IMR-90 (cell line): ENCODE data around the gene CAMKMT. TPM values are rescaled to one million over a fixed set of nuclear protein-coding genes. Genes with fewer than 3 reads are reported as not detected.

Experiments
- ATAC-seq: fragments of 200-7000 bp; cut with Tn5 transposase; 2 replicates; pipeline ENCODE4 v1.9.1; 2020; ENCODE audit warnings: low read depth, mild to moderate bottlenecking, moderate library complexity
- BruUV-seq: library from RNA; stranded (reverse); fragments of 400-500 nt; replicated peaks from 2 replicates; lab custom pipeline; 2021; lab: Mats Ljungman, UMichigan
- CTCF ChIA-PET: fragments of 300-600 bp; formaldehyde crosslinking; extraction: SDS; loops from one replicate; lab custom pipeline; 2021; ENCODE audit warnings: antibody characterized with exemption; lab: Yijun Ruan, JAX
- POLR2A ChIA-PET: fragments of 300-600 bp; sonication (Branson Sonifier 250); formaldehyde crosslinking; loops from one replicate; lab custom pipeline; 2022; ENCODE audit warnings: antibody characterized with exemption; ENCODE audit not compliant: unreplicated experiment; lab: Charles Lee
- DNase-seq: peaks from one replicate; pipeline ENCODE4 v3.0.0; 2013
- H2AFZ ChIP-seq: replicated peaks from 2 replicates; pipeline ENCODE3; 2013; ENCODE audit warnings: low read length, mild to moderate bottlenecking; ENCODE audit not compliant: poor library complexity
- H2AK5ac ChIP-seq: 2 replicates; pipeline ENCODE4 v1.6.1; 2013; ENCODE audit warnings: low read depth, low read length, inconsistent platforms
- H2AK9ac ChIP-seq: replicated peaks from 2 replicates; pipeline ENCODE3; 2013; ENCODE audit warnings: mild to moderate bottlenecking, low read depth, low read length, moderate library complexity; ENCODE audit not compliant: poor library complexity
- H2BK120ac ChIP-seq: 2 replicates; pipeline ENCODE4 v1.6.1; 2013; ENCODE audit warnings: low read depth, low read length, inconsistent platforms
- H2BK15ac ChIP-seq: 3 replicates; pipeline ENCODE4 v1.6.1; 2013; ENCODE audit warnings: low read depth, low read length, inconsistent platforms
- H2BK20ac ChIP-seq: 2 replicates; pipeline ENCODE4 v1.6.1; 2013; ENCODE audit warnings: low read depth, mild to moderate bottlenecking, inconsistent platforms, low read length, moderate library complexity
- H2BK5ac ChIP-seq: 2 replicates; pipeline ENCODE4 v1.6.1; 2013; ENCODE audit warnings: mild to moderate bottlenecking, low read depth, low read length, inconsistent platforms; ENCODE audit not compliant: poor library complexity, severe bottlenecking
- H3K14ac ChIP-seq: replicated peaks from 2 replicates; pipeline ENCODE4 v1.6.1; 2013; ENCODE audit warnings: low read depth, low read length, inconsistent platforms
- H3K18ac ChIP-seq: 2 replicates; pipeline ENCODE4 v1.6.1; 2013; ENCODE audit warnings: low read depth, low read length, control low read depth
- H3K23ac ChIP-seq: 2 replicates; pipeline ENCODE4 v1.6.1; 2013; ENCODE audit warnings: low read depth, low read length, inconsistent platforms
- H3K27ac ChIP-seq: 2 replicates; pipeline ENCODE4 v1.5.1; 2013; ENCODE audit warnings: mild to moderate bottlenecking, control low read depth, low read length; ENCODE audit not compliant: insufficient read depth
- H3K27me3 ChIP-seq: 2 replicates; pipeline ENCODE4 v1.6.1; 2013; ENCODE audit warnings: low read length; ENCODE audit not compliant: control insufficient read depth, insufficient read depth
- H3K36me3 ChIP-seq: 2 replicates; pipeline ENCODE4 v1.6.1; 2013; ENCODE audit warnings: low read length, mixed read lengths; ENCODE audit not compliant: control insufficient read depth, insufficient read depth
- H3K4ac ChIP-seq: 2 replicates; pipeline ENCODE4 v1.6.1; 2013; ENCODE audit warnings: low read depth, low read length, inconsistent platforms
- H3K4me1 ChIP-seq: 2 replicates; pipeline ENCODE4 v1.6.1; 2013; ENCODE audit warnings: low read length, mixed read lengths; ENCODE audit not compliant: control insufficient read depth, insufficient read depth
- H3K4me2 ChIP-seq: 2 replicates; pipeline ENCODE4 v1.6.1; 2013; ENCODE audit warnings: low read depth, mild to moderate bottlenecking, control low read depth, low read length, moderate library complexity
- H3K4me3 ChIP-seq: 2 replicates; pipeline ENCODE4 v1.5.1; 2013; ENCODE audit warnings: low read depth, mild to moderate bottlenecking, control low read depth, low read length, moderate library complexity; ENCODE audit not compliant: insufficient read depth
- H3K56ac ChIP-seq: 2 replicates; pipeline ENCODE4 v1.6.1; 2013; ENCODE audit warnings: low read length, inconsistent platforms; ENCODE audit not compliant: insufficient read depth; ENCODE audit errors: extremely low read depth
- H3K79me1 ChIP-seq, 2 experiments: 2 replicates each; pipeline ENCODE4 v1.6.1; 2013; ENCODE audit warnings: low read length in 2 of 2, inconsistent platforms in 1 of 2, low read depth in 1 of 2
- H3K9ac ChIP-seq: 2 replicates; pipeline ENCODE4 v1.6.1; 2013; ENCODE audit warnings: low read depth, low read length, control low read depth
- H3K9me1 ChIP-seq: 2 replicates; pipeline ENCODE4 v1.6.1; 2013; ENCODE audit warnings: low read length, inconsistent platforms; ENCODE audit not compliant: insufficient read depth
- H3K9me3 ChIP-seq: 2 replicates; pipeline ENCODE4 v1.6.1; 2013; ENCODE audit warnings: low read length; ENCODE audit not compliant: control insufficient read depth, insufficient read depth
- H4K20me1 ChIP-seq: 2 replicates; pipeline ENCODE4 v1.6.1; 2013; ENCODE audit warnings: low read length, inconsistent platforms; ENCODE audit not compliant: insufficient read depth
- H4K5ac ChIP-seq: 2 replicates; pipeline ENCODE4 v1.6.1; 2013; ENCODE audit warnings: mild to moderate bottlenecking, low read depth, low read length, control low read depth
- H4K8ac ChIP-seq, 2 experiments: 2 replicates each; pipeline ENCODE4 v1.6.1; 2013; ENCODE audit warnings: low read depth in 2 of 2, low read length in 2 of 2, control low read depth in 1 of 2, inconsistent platforms in 1 of 2
- H4K91ac ChIP-seq: 2 replicates; pipeline ENCODE4 v1.6.1; 2013; ENCODE audit warnings: low read depth, low read length, inconsistent platforms; ENCODE audit not compliant: insufficient read depth
- BHLHE40 ChIP-seq: fragments of 150-350 bp; IDR thresholded peaks from 2 replicates; pipeline ENCODE4 v1.6.1; 2016; ENCODE audit warnings: mild to moderate bottlenecking, low read depth, low read length
- CEBPB ChIP-seq: IDR thresholded peaks from 2 replicates; pipeline ENCODE4 v1.6.1; 2012; ENCODE audit warnings: low read depth, low read length, improper control_type of control experiment
- CHD1 ChIP-seq: IDR thresholded peaks from 2 replicates; pipeline ENCODE4 v1.6.1; 2012; ENCODE audit warnings: low read depth, low read length, improper control_type of control experiment
- FOS ChIP-seq: fragments of 150-350 bp; IDR thresholded peaks from 2 replicates; pipeline ENCODE4 v1.6.1; 2016; ENCODE audit warnings: low read depth, low read length
- MAFK ChIP-seq: IDR thresholded peaks from 2 replicates; pipeline ENCODE4 v1.6.1; 2012; ENCODE audit warnings: low read depth, low read length, improper control_type of control experiment
- MAZ ChIP-seq: IDR thresholded peaks from 2 replicates; pipeline ENCODE4 v1.6.1; 2012; ENCODE audit warnings: low read depth, mild to moderate bottlenecking, low read length, improper control_type of control experiment, moderate library complexity, borderline replicate concordance
- MXI1 ChIP-seq: IDR thresholded peaks from 2 replicates; pipeline ENCODE4 v1.6.1; 2012; ENCODE audit warnings: low read depth, mild to moderate bottlenecking, low read length, moderate library complexity, borderline replicate concordance
- NFE2L2 ChIP-seq: fragments of 150-350 bp; IDR thresholded peaks from 2 replicates; pipeline ENCODE4 v1.6.1; 2016; ENCODE audit warnings: low read depth, mild to moderate bottlenecking, low read length
- POLR2A ChIP-seq: IDR thresholded peaks from 2 replicates; pipeline ENCODE4 v1.6.1; 2012; ENCODE audit warnings: mild to moderate bottlenecking, low read depth, low read length
- RAD21 ChIP-seq: IDR thresholded peaks from 2 replicates; pipeline ENCODE4 v1.6.1; 2012; ENCODE audit warnings: low read length, improper control_type of control experiment
- RCOR1 ChIP-seq: IDR thresholded peaks from 2 replicates; pipeline ENCODE4 v1.6.1; 2012; ENCODE audit warnings: mild to moderate bottlenecking, low read length, improper control_type of control experiment; ENCODE audit not compliant: insufficient replicate concordance
- RFX5 ChIP-seq: IDR thresholded peaks from 2 replicates; pipeline ENCODE4 v1.8.0; 2012; ENCODE audit warnings: low read depth, mild to moderate bottlenecking, low read length, moderate library complexity
- SMC3 ChIP-seq: fragments of 150-350 bp; IDR thresholded peaks from 2 replicates; pipeline ENCODE4 v1.6.1; 2016; ENCODE audit warnings: low read depth, mild to moderate bottlenecking, antibody characterized with exemption, low read length, moderate library complexity
- WGBS, 2 experiments: methylation state at CpG; one replicate each; pipeline versions ENCODE4 v1.1.5 to v1.1.7; 2013; ENCODE audit warnings: missing lambda C conversion rate in 2 of 2; ENCODE audit not compliant: insufficient read length in 1 of 2; ENCODE audit errors: extremely low coverage in 2 of 2; 5-methylcytosine and 5-hydroxymethylcytosine counted together
- dilution Hi-C: fragments of 300-500 bp; cut with HindIII; formaldehyde crosslinking; loops from one replicate; pipeline ENCODE4 v1.14.3; 2018; ENCODE audit warnings: low sequenced_read_pairs; ENCODE audit not compliant: unreplicated experiment
- in situ Hi-C: fragments of 300-500 bp; cut with MboI; formaldehyde crosslinking; loops from 3 replicates; pipeline ENCODE4 v1.14.3; 2019; ENCODE audit warnings: low sequenced_read_pairs, inconsistent platforms, mixed read lengths
- intact Hi-C: fragments of 100-400 bp; cut with micrococcal nuclease; formaldehyde crosslinking; loops from 2 replicates; pipeline ENCODE4 v1.10.0; 2022
- polyA plus RNA-seq, 3 experiments: library from polyadenylated mRNA; depleted of rRNA; stranded (reverse); fragments of >200 nt; gene quantifications; 2 replicates each; pipeline ENCODE4 v1.2.3, GENCODE V29; 2012; ENCODE audit warnings: low replicate concordance in 1 of 3
- total RNA-seq: library from RNA; depleted of rRNA; stranded (reverse); fragments of >200 nt; gene quantifications from 2 replicates; pipeline ENCODE4 v1.2.3, GENCODE V29; 2012
- TF ChIP-seq, protein P1 (sequence below): conservative IDR thresholded peaks from 2 replicates; pipeline ENCODE4 v1.5.1; 2012; ENCODE audit warnings: mild to moderate bottlenecking, low read depth, low read length, improper control_type of control experiment
- TF ChIP-seq, protein P2 (sequence below): fragments of 150-350 bp; IDR thresholded peaks from 2 replicates; pipeline ENCODE4 v1.6.1; 2016; ENCODE audit warnings: low read depth, mild to moderate bottlenecking, low read length, moderate library complexity, borderline replicate concordance
- TF ChIP-seq, protein P3 (sequence below): fragments of 150-350 bp; IDR thresholded peaks from 2 replicates; pipeline ENCODE4 v1.6.1; 2017; ENCODE audit warnings: mild to moderate bottlenecking, antibody characterized with exemption, low read length, low read depth

The CAMKMT gene
- total and polyA plus RNA-seq, 2 of the 4 experiments (the other 2 are of a cell fraction): 4.4 to 6.8 TPM

DNA sequence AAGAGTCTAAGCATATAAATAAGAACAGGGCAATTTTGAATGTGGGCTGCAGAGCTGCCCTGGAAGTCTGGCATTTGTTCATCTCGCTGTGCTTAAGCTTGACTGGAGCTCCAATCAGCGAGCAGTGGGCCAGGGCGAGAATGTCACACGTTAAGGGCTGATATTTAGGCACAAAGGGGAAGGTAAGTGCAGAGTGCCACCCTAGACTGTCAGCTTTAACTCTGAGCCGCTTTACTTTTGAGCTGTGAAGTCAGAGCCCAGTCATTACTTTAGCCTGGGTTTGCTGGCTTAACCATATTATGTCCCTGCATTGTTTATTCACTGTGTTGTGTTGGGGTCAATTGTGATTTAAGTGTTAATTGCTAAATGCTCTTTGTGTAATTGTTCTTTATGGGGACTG, 343.6 kb downstream of the CAMKMT start:
- H3K4ac ChIP-seq: no peak overlapping the region
- H3K36me3 ChIP-seq: no peaks in the 10 kb centered on the region
- H2AK9ac ChIP-seq: no peak overlapping the region
- H4K5ac ChIP-seq: no peak overlapping the region
- in situ Hi-C loops: no loop called here
- no peak overlapping the region for H3K4me3 ChIP-seq
- DNase-seq (no peak), ATAC-seq (no peak)
- no peak for TF ChIP-seq POLR2A
- no peak for TF ChIP-seq MAFK
- TF ChIP-seq NFE2L2: no peak
- TF ChIP-seq, protein P1, sequence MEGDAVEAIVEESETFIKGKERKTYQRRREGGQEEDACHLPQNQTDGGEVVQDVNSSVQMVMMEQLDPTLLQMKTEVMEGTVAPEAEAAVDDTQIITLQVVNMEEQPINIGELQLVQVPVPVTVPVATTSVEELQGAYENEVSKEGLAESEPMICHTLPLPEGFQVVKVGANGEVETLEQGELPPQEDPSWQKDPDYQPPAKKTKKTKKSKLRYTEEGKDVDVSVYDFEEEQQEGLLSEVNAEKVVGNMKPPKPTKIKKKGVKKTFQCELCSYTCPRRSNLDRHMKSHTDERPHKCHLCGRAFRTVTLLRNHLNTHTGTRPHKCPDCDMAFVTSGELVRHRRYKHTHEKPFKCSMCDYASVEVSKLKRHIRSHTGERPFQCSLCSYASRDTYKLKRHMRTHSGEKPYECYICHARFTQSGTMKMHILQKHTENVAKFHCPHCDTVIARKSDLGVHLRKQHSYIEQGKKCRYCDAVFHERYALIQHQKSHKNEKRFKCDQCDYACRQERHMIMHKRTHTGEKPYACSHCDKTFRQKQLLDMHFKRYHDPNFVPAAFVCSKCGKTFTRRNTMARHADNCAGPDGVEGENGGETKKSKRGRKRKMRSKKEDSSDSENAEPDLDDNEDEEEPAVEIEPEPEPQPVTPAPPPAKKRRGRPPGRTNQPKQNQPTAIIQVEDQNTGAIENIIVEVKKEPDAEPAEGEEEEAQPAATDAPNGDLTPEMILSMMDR: no peak
- no peak for TF ChIP-seq CEBPB
- no peak for TF ChIP-seq MAZ
- TF ChIP-seq CHD1: no peak
- no peak for TF ChIP-seq RCOR1
- TF ChIP-seq FOS: no peak
- TF ChIP-seq RAD21: no peak
- TF ChIP-seq, protein P2, sequence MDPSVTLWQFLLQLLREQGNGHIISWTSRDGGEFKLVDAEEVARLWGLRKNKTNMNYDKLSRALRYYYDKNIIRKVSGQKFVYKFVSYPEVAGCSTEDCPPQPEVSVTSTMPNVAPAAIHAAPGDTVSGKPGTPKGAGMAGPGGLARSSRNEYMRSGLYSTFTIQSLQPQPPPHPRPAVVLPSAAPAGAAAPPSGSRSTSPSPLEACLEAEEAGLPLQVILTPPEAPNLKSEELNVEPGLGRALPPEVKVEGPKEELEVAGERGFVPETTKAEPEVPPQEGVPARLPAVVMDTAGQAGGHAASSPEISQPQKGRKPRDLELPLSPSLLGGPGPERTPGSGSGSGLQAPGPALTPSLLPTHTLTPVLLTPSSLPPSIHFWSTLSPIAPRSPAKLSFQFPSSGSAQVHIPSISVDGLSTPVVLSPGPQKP: no peak
- TF ChIP-seq, protein P3, sequence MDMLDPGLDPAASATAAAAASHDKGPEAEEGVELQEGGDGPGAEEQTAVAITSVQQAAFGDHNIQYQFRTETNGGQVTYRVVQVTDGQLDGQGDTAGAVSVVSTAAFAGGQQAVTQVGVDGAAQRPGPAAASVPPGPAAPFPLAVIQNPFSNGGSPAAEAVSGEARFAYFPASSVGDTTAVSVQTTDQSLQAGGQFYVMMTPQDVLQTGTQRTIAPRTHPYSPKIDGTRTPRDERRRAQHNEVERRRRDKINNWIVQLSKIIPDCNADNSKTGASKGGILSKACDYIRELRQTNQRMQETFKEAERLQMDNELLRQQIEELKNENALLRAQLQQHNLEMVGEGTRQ: no peak
- no peak for TF ChIP-seq SMC3
- TF ChIP-seq RFX5: no peak
- TF ChIP-seq MXI1: no peak
- TF ChIP-seq BHLHE40: no peak
- H3K79me1 ChIP-seq: no peaks in the 10 kb centered on the region
- H3K9me1 ChIP-seq: no peaks in the 10 kb centered on the region
- H3K9me3 ChIP-seq: no peaks in the 10 kb centered on the region
- H3K18ac ChIP-seq: no peak overlapping the region
- H3K14ac ChIP-seq: no peak overlapping the region
- H3K27ac ChIP-seq: no peak overlapping the region
- H2AFZ ChIP-seq: no peak overlapping the region
- H3K56ac ChIP-seq: no peak overlapping the region
- no peak overlapping the region for H2BK5ac ChIP-seq
- H4K91ac ChIP-seq: no peak overlapping the region
- CTCF ChIA-PET: interaction anchor here (1.2 kb wide), 2 partner anchors 10 to 226 kb away, joined by 3 to 5 read pairs; no protein-coding TSS in a partner anchor
- H3K27me3 ChIP-seq: no peaks in the 10 kb centered on the region
- no peak overlapping the region for H3K23ac ChIP-seq
- H3K4me1 ChIP-seq: no peaks in the 10 kb centered on the region
- no peak overlapping the region for H2AK5ac ChIP-seq
- POLR2A ChIA-PET: no interaction called here
- H3K4me2 ChIP-seq: no peak overlapping the region
- dilution Hi-C loops: no loop called here
- no peak overlapping the region for H4K8ac ChIP-seq
- no peak overlapping the region for H3K9ac ChIP-seq
- no TSS peak for BruUV-seq
- no peaks in the 10 kb centered on the region for H4K20me1 ChIP-seq
- no peak overlapping the region for H2BK120ac ChIP-seq
- intact Hi-C loops: no loop called here
- H2BK15ac ChIP-seq: no peak overlapping the region
- WGBS, 2 experiments: 63% methylated on average over 1 of the region's 5 CpGs; no CpG with 5 or more reads in 1 of the 2 experiments
- no peak overlapping the region for H2BK20ac ChIP-seq
